Hepatocyte (in vitro differentiated cells): ENCODE data around the gene CCBE1. TPM values are rescaled to one million over a fixed set of nuclear protein-coding genes. Genes with fewer than 3 reads are reported as not detected.

Experiments
- DNase-seq: peaks from one replicate; pipeline ENCODE4 v3.0.0-alpha.2; 2016; ENCODE audit warnings: low spot score
- H2AFZ ChIP-seq: fragments of 200-600 bp; sonication (generic); 2 replicates; pipeline ENCODE4 v1.6.0; 2016; ENCODE audit warnings: antibody characterized with exemption, mild to moderate bottlenecking
- H3K27ac ChIP-seq: fragments of 200-600 bp; sonication (generic); 2 replicates; pipeline ENCODE4 v1.5.1; 2016; ENCODE audit warnings: mild to moderate bottlenecking
- H3K27me3 ChIP-seq: fragments of 200-600 bp; sonication (generic); 2 replicates; pipeline ENCODE4 v1.6.1; 2016
- H3K36me3 ChIP-seq: fragments of 200-600 bp; sonication (generic); replicated peaks from 2 replicates; pipeline ENCODE4 v1.5.1; 2016; ENCODE audit warnings: low read depth; ENCODE audit not compliant: insufficient read depth
- H3K4me1 ChIP-seq: fragments of 200-600 bp; sonication (generic); 2 replicates; pipeline ENCODE4 v1.5.1; 2016; ENCODE audit warnings: mild to moderate bottlenecking, moderate library complexity; ENCODE audit not compliant: insufficient read depth
- H3K4me2 ChIP-seq: fragments of 200-600 bp; sonication (generic); 2 replicates; pipeline ENCODE4 v1.6.0; 2016
- H3K4me3 ChIP-seq: fragments of 200-600 bp; sonication (generic); 2 replicates; pipeline ENCODE4 v1.5.1; 2016; ENCODE audit warnings: mild to moderate bottlenecking
- H3K79me2 ChIP-seq: fragments of 200-600 bp; sonication (generic); 2 replicates; pipeline ENCODE4 v1.6.0; 2017; ENCODE audit warnings: mild to moderate bottlenecking
- H3K9me2 ChIP-seq: fragments of 200-600 bp; sonication (generic); replicated peaks from 2 replicates; pipeline ENCODE4 v1.6.0; 2017; ENCODE audit warnings: mild to moderate bottlenecking; ENCODE audit not compliant: insufficient read depth
- H3K9me3 ChIP-seq: fragments of 200-600 bp; sonication (generic); 2 replicates; pipeline ENCODE4 v1.5.1; 2016; ENCODE audit warnings: low read depth, mild to moderate bottlenecking
- H4K20me1 ChIP-seq: fragments of 200-600 bp; sonication (generic); 2 replicates; pipeline ENCODE4 v1.6.0; 2016; ENCODE audit warnings: mild to moderate bottlenecking; ENCODE audit not compliant: insufficient read depth, poor library complexity, severe bottlenecking
- EZH2 ChIP-seq: fragments of 200-600 bp; sonication (generic); IDR thresholded peaks from 2 replicates; pipeline ENCODE4 v1.6.1; 2016; ENCODE audit warnings: antibody characterized with exemption, mild to moderate bottlenecking, borderline replicate concordance
- EZH2phosphoT487 ChIP-seq: fragments of 200-600 bp; sonication (generic); IDR thresholded peaks from one replicate; pipeline ENCODE4 v1.6.1; 2018; ENCODE audit warnings: antibody characterized with exemption, mild to moderate bottlenecking, low read depth, moderate library complexity; ENCODE audit not compliant: unreplicated experiment, severe bottlenecking
- WGBS: methylation state at CpG from one replicate; pipeline ENCODE4 v1.1.6; 2016; ENCODE audit warnings: low lambda C conversion rate; ENCODE audit errors: missing lambda C conversion rate; 5-methylcytosine and 5-hydroxymethylcytosine counted together
- polyA plus RNA-seq: library from polyadenylated mRNA; unstranded; fragments of >200 nt; fragmentation: Nextera tagmentation; extraction: Ambion mirVana; gene quantifications from 2 replicates; pipeline ENCODE4 v1.2.1, GENCODE V29; 2016
- total RNA-seq: library from RNA; depleted of rRNA; stranded (reverse); fragments of >200 nt; gene quantifications from 2 replicates; pipeline ENCODE4 v1.2.3, GENCODE V29; 2014
- TF ChIP-seq, protein P1 (sequence below): fragments of 200-600 bp; sonication (generic); IDR thresholded peaks from 2 replicates; pipeline ENCODE4 v1.5.1; 2016; ENCODE audit warnings: antibody characterized with exemption, mild to moderate bottlenecking; ENCODE audit not compliant: poor library complexity

CCBE1 gene
- total and polyA plus RNA-seq, 2 experiments from 2014 or later, result 3.1 to 9.2 TPM

GRCh38 chr18:59728816-59729215 lies 31.6 kb upstream of the CCBE1 start:
- H3K4me1 ChIP-seq, result no peaks in the 10 kb centered on the region
- H3K27me3 ChIP-seq, result no peaks in the 10 kb centered on the region
- H3K9me3 ChIP-seq, result no peaks in the 10 kb centered on the region
- no peaks in the 10 kb centered on the region for H4K20me1 ChIP-seq
- no peak overlapping the region for H3K4me3 ChIP-seq
- TF ChIP-seq, protein P1, sequence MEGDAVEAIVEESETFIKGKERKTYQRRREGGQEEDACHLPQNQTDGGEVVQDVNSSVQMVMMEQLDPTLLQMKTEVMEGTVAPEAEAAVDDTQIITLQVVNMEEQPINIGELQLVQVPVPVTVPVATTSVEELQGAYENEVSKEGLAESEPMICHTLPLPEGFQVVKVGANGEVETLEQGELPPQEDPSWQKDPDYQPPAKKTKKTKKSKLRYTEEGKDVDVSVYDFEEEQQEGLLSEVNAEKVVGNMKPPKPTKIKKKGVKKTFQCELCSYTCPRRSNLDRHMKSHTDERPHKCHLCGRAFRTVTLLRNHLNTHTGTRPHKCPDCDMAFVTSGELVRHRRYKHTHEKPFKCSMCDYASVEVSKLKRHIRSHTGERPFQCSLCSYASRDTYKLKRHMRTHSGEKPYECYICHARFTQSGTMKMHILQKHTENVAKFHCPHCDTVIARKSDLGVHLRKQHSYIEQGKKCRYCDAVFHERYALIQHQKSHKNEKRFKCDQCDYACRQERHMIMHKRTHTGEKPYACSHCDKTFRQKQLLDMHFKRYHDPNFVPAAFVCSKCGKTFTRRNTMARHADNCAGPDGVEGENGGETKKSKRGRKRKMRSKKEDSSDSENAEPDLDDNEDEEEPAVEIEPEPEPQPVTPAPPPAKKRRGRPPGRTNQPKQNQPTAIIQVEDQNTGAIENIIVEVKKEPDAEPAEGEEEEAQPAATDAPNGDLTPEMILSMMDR, result no peak
- TF ChIP-seq EZH2 (no peak), EZH2phosphoT487 (no peak)
- no peaks in the 10 kb centered on the region for H3K79me2 ChIP-seq
- DNase-seq, result no peak
- H2AFZ ChIP-seq, result no peak overlapping the region
- no peak overlapping the region for H3K27ac ChIP-seq
- H3K36me3 ChIP-seq, result no peaks in the 10 kb centered on the region
- no peak overlapping the region for H3K4me2 ChIP-seq
- WGBS, result 67% methylated on average over 5 of the region's 5 CpGs
- no peaks in the 10 kb centered on the region for H3K9me2 ChIP-seq

- no peak overlapping the region for H2AFZ ChIP-seq
- TF ChIP-seq, protein P1, result no peak
- TF ChIP-seq EZH2phosphoT487, result no peak
- TF ChIP-seq EZH2, result no peak
Measured at GRCh38 chr18:59725142-59725541, 27.9 kb upstream of the CCBE1 start.

DNA sequence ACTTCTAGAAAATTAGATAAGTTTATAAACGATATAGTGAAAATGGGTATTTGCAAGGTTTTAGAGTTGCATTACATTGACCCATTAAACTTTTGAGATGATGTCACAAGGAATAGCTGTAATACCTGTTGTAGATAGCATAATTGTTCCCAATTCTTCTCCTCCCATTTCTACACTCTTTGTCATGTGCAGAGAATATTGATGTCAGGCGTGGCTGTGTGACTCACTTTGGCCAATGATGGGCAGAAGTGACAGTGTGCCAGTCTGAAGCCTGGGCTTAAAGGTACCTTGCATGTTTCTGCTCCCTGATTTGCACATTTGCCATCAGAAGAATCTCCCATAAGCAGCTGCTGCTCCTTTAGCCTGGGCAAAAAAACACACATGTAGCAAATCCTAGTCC lies 26.9 kb upstream of the CCBE1 start:
- no peaks in the 10 kb centered on the region for H3K36me3 ChIP-seq
- H3K79me2 ChIP-seq, result no peaks in the 10 kb centered on the region
- no peak overlapping the region for H3K4me3 ChIP-seq
- no peak overlapping the region for H3K4me2 ChIP-seq
- DNase-seq, result no peak
- no peak overlapping the region for H3K27ac ChIP-seq
- 90% methylated on average over 2 of the region's 2 CpGs for WGBS
- no peak overlapping the region for H2AFZ ChIP-seq
- H3K4me1 ChIP-seq, result no peaks in the 10 kb centered on the region
- peaks cover 18% of the 10 kb centered on the region for H3K27me3 ChIP-seq
- H3K9me2 ChIP-seq, result no peaks in the 10 kb centered on the region
- H3K9me3 ChIP-seq, result no peaks in the 10 kb centered on the region
- TF ChIP-seq EZH2, result no peak
- TF ChIP-seq, protein P1, result no peak
- no peak for TF ChIP-seq EZH2phosphoT487
- no peaks in the 10 kb centered on the region for H4K20me1 ChIP-seq

More at GRCh38 chr18:59725142-59725541, 27.9 kb upstream of the CCBE1 start:
- H3K4me3 ChIP-seq, result no peak overlapping the region
- no peak overlapping the region for H3K27ac ChIP-seq
- H4K20me1 ChIP-seq, result no peaks in the 10 kb centered on the region
- no peaks in the 10 kb centered on the region for H3K9me2 ChIP-seq
- no peaks in the 10 kb centered on the region for H3K9me3 ChIP-seq
- no peak overlapping the region for H3K4me2 ChIP-seq
- no peaks in the 10 kb centered on the region for H3K4me1 ChIP-seq
- H3K27me3 ChIP-seq, result peaks cover 8% of the 10 kb centered on the region
- DNase-seq, result no peak
- H3K36me3 ChIP-seq, result no peaks in the 10 kb centered on the region
- H3K79me2 ChIP-seq, result no peaks in the 10 kb centered on the region

DNA sequence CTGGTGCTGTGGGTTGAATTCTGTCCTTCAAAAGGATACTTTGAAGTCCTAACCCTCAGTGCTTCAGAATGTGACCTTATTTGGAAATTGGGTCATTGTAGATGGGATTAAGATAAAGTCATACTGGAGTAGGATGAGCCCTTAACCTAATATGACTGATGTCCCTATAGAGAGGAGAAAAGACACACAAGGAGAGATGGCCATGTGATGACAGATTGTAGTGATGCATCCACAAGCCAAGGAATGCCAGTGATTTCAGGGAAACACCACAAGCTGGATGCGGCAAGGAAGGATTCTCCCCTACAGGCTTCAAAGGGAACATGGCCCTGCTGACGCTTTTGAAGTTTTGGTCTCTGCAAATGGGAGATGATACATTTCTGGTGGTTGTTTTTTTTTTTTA lies 24.7 kb upstream of the CCBE1 start:
- Histone ChIP-seq H3K4me1 (no peaks in the 10 kb centered on the region), H3K4me2 (no peak overlapping the region), H2AFZ (no peak overlapping the region), H4K20me1 (no peaks in the 10 kb centered on the region), H3K27me3 (peaks cover 30% of the 10 kb centered on the region), H3K36me3 (no peaks in the 10 kb centered on the region), H3K79me2 (no peaks in the 10 kb centered on the region), H3K27ac (no peak overlapping the region), H3K9me2 (no peaks in the 10 kb centered on the region), H3K9me3 (no peaks in the 10 kb centered on the region), H3K4me3 (no peak overlapping the region)
- TF ChIP-seq, protein P1, result no peak
- TF ChIP-seq EZH2 (no peak), EZH2phosphoT487 (no peak)
- WGBS, result 93% methylated on average over 2 of the region's 2 CpGs
- no peak for DNase-seq
